ENCODE measurements around the gene NGEF.

DNA sequence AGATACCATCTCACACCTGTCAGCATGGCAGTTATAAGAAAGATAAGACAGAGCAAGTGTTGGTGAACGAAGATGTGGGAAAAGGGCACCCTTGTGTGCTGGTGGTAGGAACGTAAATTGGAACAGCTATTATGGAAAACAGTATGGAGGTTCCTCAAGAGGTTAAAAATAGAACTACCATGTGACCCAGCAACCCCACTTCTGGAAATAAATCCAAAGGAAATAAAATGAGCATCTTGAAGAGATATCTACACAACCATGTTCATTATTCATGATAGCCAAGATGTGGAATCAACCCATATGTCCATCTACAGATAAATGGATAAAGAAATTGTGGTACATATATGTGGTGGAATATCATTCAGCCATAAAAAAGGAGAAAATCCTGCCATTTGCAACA lies 26.9 kb downstream of the NGEF start:
- TF ChIP-seq, protein P1, sequence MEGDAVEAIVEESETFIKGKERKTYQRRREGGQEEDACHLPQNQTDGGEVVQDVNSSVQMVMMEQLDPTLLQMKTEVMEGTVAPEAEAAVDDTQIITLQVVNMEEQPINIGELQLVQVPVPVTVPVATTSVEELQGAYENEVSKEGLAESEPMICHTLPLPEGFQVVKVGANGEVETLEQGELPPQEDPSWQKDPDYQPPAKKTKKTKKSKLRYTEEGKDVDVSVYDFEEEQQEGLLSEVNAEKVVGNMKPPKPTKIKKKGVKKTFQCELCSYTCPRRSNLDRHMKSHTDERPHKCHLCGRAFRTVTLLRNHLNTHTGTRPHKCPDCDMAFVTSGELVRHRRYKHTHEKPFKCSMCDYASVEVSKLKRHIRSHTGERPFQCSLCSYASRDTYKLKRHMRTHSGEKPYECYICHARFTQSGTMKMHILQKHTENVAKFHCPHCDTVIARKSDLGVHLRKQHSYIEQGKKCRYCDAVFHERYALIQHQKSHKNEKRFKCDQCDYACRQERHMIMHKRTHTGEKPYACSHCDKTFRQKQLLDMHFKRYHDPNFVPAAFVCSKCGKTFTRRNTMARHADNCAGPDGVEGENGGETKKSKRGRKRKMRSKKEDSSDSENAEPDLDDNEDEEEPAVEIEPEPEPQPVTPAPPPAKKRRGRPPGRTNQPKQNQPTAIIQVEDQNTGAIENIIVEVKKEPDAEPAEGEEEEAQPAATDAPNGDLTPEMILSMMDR (IDR thresholded peaks at IDR 0.05): no peak
- TF ChIP-seq EZH2 (IDR thresholded peaks at IDR 0.05): no peak
- no peak for TF ChIP-seq EZH2phosphoT487 (IDR thresholded peaks at IDR 0.05)

Data from neural progenitor cell (in vitro differentiated cells).